ENCODE data around the gene SLC37A1.

The SLC37A1 gene

GRCh38 chr21:42491328-42491727 is 22.3 kb upstream of the SLC37A1 start:
- H3K27ac Mint-ChIP-seq: no peak overlapping the region
- H3K4me1 Mint-ChIP-seq (ENCODE audit: low read depth): peaks cover 8% of the 10 kb centered on the region
- no peaks in the 10 kb centered on the region for H3K36me3 Mint-ChIP-seq (ENCODE audit: low read depth)
- no peak overlapping the region for H3K4me3 Mint-ChIP-seq
- H3K27me3 Mint-ChIP-seq: no peaks in the 10 kb centered on the region
- no peaks in the 10 kb centered on the region for H3K9me3 Mint-ChIP-seq

DNA sequence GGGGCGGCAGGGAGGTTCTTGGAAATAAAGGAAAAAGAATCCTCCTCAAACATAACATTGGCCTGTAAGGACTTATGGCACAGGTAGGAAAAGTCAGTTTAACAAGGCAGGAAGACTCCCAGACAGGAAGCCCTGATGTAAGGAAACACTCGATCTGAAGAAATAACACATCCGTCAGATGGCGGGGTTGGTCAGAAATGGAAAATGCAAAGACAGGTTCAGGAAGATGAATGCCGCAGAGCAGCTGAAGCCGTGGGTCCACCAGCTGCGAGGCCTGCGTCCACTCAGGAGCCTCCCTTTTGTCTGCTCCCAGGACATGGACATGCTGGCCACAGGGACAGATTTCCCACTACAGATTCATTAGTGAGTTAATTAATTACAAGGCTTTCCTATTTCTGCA is 21.5 kb upstream of the SLC37A1 start:
- no peak overlapping the region for H3K4me3 Mint-ChIP-seq
- H3K27me3 Mint-ChIP-seq: no peaks in the 10 kb centered on the region
- no peak overlapping the region for H3K27ac Mint-ChIP-seq
- H3K9me3 Mint-ChIP-seq: no peaks in the 10 kb centered on the region
- H3K4me1 Mint-ChIP-seq (ENCODE audit: low read depth): peaks cover 14% of the 10 kb centered on the region
- H3K36me3 Mint-ChIP-seq (ENCODE audit: low read depth): no peaks in the 10 kb centered on the region

- Mint-ChIP-seq H3K4me3 (no peak overlapping the region), H3K9me3 (no peaks in the 10 kb centered on the region), H3K27ac (no peak overlapping the region)
Observed at GRCh38 chr21:42493109-42494060, 20.3 kb upstream of the SLC37A1 start.

GRCh38 chr21:42495027-42495426 is 18.6 kb upstream of the SLC37A1 start:
- H3K27me3 Mint-ChIP-seq: no peaks in the 10 kb centered on the region
- H3K27ac Mint-ChIP-seq: no peak overlapping the region
- H3K9me3 Mint-ChIP-seq: no peaks in the 10 kb centered on the region
- no peak overlapping the region for H3K4me3 Mint-ChIP-seq
- H3K4me1 Mint-ChIP-seq (ENCODE audit: low read depth): peaks cover 15% of the 10 kb centered on the region
- no peaks in the 10 kb centered on the region for H3K36me3 Mint-ChIP-seq (ENCODE audit: low read depth)

More at GRCh38 chr21:42493109-42494060, 20.3 kb upstream of the SLC37A1 start:
- no peaks in the 10 kb centered on the region for H3K27me3 Mint-ChIP-seq
- no peaks in the 10 kb centered on the region for H3K36me3 Mint-ChIP-seq (ENCODE audit: low read depth)
- peaks cover 15% of the 10 kb centered on the region for H3K4me1 Mint-ChIP-seq (ENCODE audit: low read depth)

DNA sequence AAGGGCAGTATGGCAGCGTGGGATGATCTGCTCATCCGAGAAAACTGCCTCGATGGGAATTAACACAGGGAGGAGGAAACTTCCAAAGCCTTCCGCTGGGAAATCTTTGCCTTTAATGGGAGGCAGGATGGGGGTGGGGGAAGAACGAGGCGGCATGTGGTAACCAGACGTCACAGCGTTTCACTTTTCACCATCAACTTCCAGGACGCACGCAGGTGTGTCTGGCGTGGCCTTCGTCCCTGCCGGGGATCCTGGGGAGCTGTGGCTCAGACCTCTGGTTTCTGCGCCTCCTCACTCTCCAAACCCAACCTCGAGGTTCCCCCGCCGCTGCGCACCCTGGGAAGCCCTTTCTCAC is 17.9 kb upstream of the SLC37A1 start:
- H3K36me3 Mint-ChIP-seq (ENCODE audit: low read depth): no peaks in the 10 kb centered on the region
- peaks cover 15% of the 10 kb centered on the region for H3K4me1 Mint-ChIP-seq (ENCODE audit: low read depth)
- peak overlapping the region; percentile 81 for H3K27ac Mint-ChIP-seq
- H3K9me3 Mint-ChIP-seq: no peaks in the 10 kb centered on the region
- no peaks in the 10 kb centered on the region for H3K27me3 Mint-ChIP-seq
- peak overlapping the region; percentile 88 for H3K4me3 Mint-ChIP-seq

- peak within 1 kb of the TSS; percentile 88 for H3K4me3 Mint-ChIP-seq
Observed at GRCh38 chr21:42496120-42496838, 17.4 kb upstream of the SLC37A1 start, which contains the start of gene RSPH1. TSS of gene RSPH1 (minus strand) at chr21:42496224. CDS start at chr21:42496186, 38 bp downstream.

GRCh38 chr21:42496839-42497202 is 16.8 kb upstream of the SLC37A1 start:
- Mint-ChIP-seq H3K27me3 (no peaks in the 10 kb centered on the region), H3K27ac (peak overlapping the region; percentile 81), H3K36me3 (ENCODE audit: low read depth) (no peaks in the 10 kb centered on the region), H3K4me1 (ENCODE audit: low read depth) (peaks cover 15% of the 10 kb centered on the region), H3K4me3 (peak overlapping the region; percentile 88), H3K9me3 (no peaks in the 10 kb centered on the region)

More at GRCh38 chr21:42496120-42496838, 17.4 kb upstream of the SLC37A1 start, which contains the start of gene RSPH1:
- no peaks in the 10 kb centered on the region for H3K9me3 Mint-ChIP-seq
- peaks cover 15% of the 10 kb centered on the region for H3K4me1 Mint-ChIP-seq (ENCODE audit: low read depth)
- H3K36me3 Mint-ChIP-seq (ENCODE audit: low read depth): no peaks in the 10 kb centered on the region
- peak within 1 kb of the TSS; percentile 81 for H3K27ac Mint-ChIP-seq
- H3K27me3 Mint-ChIP-seq: no peaks in the 10 kb centered on the region

DNA sequence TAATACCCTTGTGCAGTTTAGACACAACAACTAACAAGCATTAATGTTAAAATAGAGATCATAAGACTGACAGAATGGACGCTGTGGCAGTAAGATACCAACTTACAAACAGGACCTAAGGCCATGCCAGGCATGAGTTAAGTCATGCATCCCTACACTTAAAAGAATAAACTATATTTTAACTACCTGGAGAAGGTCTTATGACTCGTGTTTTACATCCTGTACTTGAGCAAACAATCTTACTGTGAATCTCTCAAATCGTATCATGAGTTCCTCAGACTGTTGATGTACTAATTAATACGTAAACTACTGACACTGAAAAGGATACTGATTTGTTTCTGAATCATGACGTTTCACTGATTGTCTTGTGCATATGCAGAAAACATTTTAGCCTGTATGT is 15.6 kb upstream of the SLC37A1 start:
- Mint-ChIP-seq H3K4me1 (ENCODE audit: low read depth) (peaks cover 15% of the 10 kb centered on the region), H3K36me3 (ENCODE audit: low read depth) (no peaks in the 10 kb centered on the region), H3K4me3 (no peak overlapping the region), H3K9me3 (no peaks in the 10 kb centered on the region), H3K27ac (no peak overlapping the region), H3K27me3 (no peaks in the 10 kb centered on the region)

DNA sequence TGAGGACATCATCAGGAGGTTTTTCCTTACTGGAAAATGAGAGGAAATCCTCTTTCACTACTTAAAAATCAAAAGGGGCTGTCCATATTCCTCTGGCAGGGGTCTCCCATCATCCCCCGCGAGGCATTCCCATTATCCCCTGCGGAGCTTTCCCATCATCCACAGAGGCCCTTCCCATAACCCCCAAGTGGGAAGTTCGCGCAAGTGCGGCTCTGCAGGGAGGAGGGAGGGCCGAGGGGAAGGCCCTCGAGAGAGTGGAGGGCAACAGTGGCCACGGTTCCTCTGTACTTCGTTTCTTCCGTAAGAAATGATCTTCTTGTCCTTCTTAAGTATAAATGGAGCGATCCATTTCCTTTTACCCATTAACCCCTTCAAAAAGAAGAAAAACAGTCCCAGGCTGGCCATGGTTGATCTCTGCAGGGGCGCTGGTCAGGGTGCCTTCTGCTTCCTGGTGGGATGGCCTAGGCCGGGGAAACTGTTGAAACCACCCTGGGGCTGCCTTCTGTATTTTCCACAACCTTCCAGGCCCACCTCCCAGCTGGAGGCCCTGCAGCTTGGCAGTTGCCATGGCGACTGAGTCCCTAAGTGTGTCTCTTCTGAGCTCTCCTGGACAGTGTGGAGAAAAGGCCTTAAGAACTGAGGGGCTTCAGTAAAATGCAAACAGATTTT is 14.1 kb upstream of the SLC37A1 start:
- Mint-ChIP-seq H3K27ac (no peak overlapping the region), H3K36me3 (ENCODE audit: low read depth) (no peaks in the 10 kb centered on the region)

GRCh38 chr21:42500225-42500624 is 13.4 kb upstream of the SLC37A1 start:
- Mint-ChIP-seq H3K27me3 (no peaks in the 10 kb centered on the region), H3K9me3 (no peaks in the 10 kb centered on the region), H3K36me3 (ENCODE audit: low read depth) (no peaks in the 10 kb centered on the region), H3K4me1 (ENCODE audit: low read depth) (peaks cover 35% of the 10 kb centered on the region), H3K4me3 (no peak overlapping the region), H3K27ac (no peak overlapping the region)

More for the DNA sequence above, 14.1 kb upstream of the SLC37A1 start:
- Mint-ChIP-seq H3K9me3 (no peaks in the 10 kb centered on the region), H3K4me1 (ENCODE audit: low read depth) (peaks cover 29% of the 10 kb centered on the region), H3K27me3 (no peaks in the 10 kb centered on the region), H3K4me3 (no peak overlapping the region)

- Mint-ChIP-seq H3K9me3 (no peaks in the 10 kb centered on the region), H3K4me3 (no peak overlapping the region), H3K27ac (no peak overlapping the region), H3K27me3 (no peaks in the 10 kb centered on the region), H3K36me3 (ENCODE audit: low read depth) (no peaks in the 10 kb centered on the region), H3K4me1 (ENCODE audit: low read depth) (peaks cover 33% of the 10 kb centered on the region)
Observed at GRCh38 chr21:42500736-42501135, 12.9 kb upstream of the SLC37A1 start.

GRCh38 chr21:42503711-42504110 is 9.9 kb upstream of the SLC37A1 start:
- no peaks in the 10 kb centered on the region for H3K36me3 Mint-ChIP-seq (ENCODE audit: low read depth)
- peak overlapping the region; percentile 34 for H3K27ac Mint-ChIP-seq
- no peaks in the 10 kb centered on the region for H3K9me3 Mint-ChIP-seq
- H3K27me3 Mint-ChIP-seq: no peaks in the 10 kb centered on the region
- peaks cover 21% of the 10 kb centered on the region for H3K4me1 Mint-ChIP-seq (ENCODE audit: low read depth)
- H3K4me3 Mint-ChIP-seq: no peak overlapping the region

DNA sequence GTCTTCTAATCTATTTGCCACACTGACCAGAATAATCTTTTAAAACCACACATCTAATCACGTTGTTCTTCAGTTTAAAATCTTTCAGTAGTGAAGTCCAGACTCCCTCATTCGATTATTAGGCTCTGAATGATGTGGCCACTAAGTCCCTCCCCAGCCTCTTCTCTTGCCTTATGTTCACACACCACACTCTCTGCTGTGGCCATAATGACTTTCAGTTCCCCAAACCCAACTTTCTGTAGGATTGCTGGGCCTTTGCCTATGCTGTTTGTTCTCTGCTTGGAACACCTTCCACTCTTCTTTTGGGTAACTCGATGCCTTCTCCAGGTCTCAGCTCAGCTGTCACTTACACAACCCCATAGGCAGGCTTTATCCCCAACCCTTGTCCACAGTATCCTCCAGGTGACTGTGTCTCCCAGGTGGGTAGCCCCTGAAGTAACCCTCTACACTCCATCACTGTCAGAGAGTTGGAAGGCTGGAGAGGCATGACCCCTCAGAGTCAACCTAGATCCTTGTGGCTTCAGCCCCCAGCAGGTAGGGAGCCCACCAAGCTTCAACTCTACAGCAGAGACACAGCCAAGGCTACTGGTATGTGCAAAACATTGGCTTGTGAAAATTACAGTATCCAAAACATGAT is 8.4 kb upstream of the SLC37A1 start:
- Mint-ChIP-seq H3K36me3 (ENCODE audit: low read depth) (no peaks in the 10 kb centered on the region), H3K9me3 (no peaks in the 10 kb centered on the region), H3K27ac (no peak overlapping the region), H3K4me1 (ENCODE audit: low read depth) (peaks cover 21% of the 10 kb centered on the region), H3K4me3 (no peak overlapping the region), H3K27me3 (no peaks in the 10 kb centered on the region)

- no peak overlapping the region for H3K4me3 Mint-ChIP-seq
- H3K9me3 Mint-ChIP-seq: no peaks in the 10 kb centered on the region
- H3K36me3 Mint-ChIP-seq (ENCODE audit: low read depth): no peaks in the 10 kb centered on the region
- no peak overlapping the region for H3K27ac Mint-ChIP-seq
- no peaks in the 10 kb centered on the region for H3K27me3 Mint-ChIP-seq
- H3K4me1 Mint-ChIP-seq (ENCODE audit: low read depth): peaks cover 24% of the 10 kb centered on the region
Observed at GRCh38 chr21:42507418-42507817, 6.2 kb upstream of the SLC37A1 start.

Measured in stimulated activated naive CD8-positive, alpha-beta T cell treated with anti-CD3 and anti-CD28 coated beads, Interleukin-15, Interleukin-2, amounts not matched to agents 100 ng/mL and 50 ng/mL, for 24 hours (primary cell).